ENCODE measurements around the gene ANKRD66.

Gene ANKRD66

DNA sequence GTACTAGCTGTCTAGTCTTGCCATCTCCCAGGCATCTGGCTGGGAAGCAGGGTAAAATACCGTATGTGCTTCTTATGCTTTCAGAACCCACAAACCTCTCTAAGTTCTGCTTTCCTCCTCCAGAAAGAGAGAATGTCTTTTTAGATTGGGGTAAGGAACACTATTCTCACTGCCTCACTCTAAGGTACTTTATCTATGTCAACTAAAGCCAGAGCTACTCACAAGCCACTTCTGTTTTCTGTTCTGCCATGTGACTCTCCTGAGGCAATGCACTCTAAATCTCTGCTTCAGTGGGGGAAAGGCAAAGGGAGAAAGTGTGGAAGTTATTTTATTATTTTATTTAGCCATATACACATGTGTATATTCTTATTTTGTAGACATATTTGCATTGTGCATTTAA, 62.1 kb downstream of the ANKRD66 start:
- ATAC-seq = no peak

More for the DNA sequence above, 62.1 kb downstream of the ANKRD66 start:
- no peak for TF ChIP-seq ZNF8 (CRISPR knock-in tag; IDR thresholded peaks at IDR 0.05)
- TF ChIP-seq, protein P1, sequence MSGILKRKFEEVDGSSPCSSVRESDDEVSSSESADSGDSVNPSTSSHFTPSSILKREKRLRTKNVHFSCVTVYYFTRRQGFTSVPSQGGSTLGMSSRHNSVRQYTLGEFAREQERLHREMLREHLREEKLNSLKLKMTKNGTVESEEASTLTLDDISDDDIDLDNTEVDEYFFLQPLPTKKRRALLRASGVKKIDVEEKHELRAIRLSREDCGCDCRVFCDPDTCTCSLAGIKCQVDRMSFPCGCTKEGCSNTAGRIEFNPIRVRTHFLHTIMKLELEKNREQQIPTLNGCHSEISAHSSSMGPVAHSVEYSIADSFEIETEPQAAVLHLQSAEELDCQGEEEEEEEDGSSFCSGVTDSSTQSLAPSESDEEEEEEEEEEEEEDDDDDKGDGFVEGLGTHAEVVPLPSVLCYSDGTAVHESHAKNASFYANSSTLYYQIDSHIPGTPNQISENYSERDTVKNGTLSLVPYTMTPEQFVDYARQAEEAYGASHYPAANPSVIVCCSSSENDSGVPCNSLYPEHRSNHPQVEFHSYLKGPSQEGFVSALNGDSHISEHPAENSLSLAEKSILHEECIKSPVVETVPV (CRISPR knock-in tag; IDR thresholded peaks at IDR 0.05) = no peak
- TF ChIP-seq, protein P2, sequence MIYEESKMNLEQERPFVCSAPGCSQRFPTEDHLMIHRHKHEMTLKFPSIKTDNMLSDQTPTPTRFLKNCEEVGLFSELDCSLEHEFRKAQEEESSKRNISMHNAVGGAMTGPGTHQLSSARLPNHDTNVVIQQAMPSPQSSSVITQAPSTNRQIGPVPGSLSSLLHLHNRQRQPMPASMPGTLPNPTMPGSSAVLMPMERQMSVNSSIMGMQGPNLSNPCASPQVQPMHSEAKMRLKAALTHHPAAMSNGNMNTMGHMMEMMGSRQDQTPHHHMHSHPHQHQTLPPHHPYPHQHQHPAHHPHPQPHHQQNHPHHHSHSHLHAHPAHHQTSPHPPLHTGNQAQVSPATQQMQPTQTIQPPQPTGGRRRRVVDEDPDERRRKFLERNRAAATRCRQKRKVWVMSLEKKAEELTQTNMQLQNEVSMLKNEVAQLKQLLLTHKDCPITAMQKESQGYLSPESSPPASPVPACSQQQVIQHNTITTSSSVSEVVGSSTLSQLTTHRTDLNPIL (CRISPR knock-in tag; IDR thresholded peaks at IDR 0.05; ENCODE audit: low read depth) = no peak
- TF ChIP-seq ZFP30 (CRISPR knock-in tag; IDR thresholded peaks at IDR 0.05) = no peak
- TF ChIP-seq TCF4 (CRISPR knock-in tag; IDR thresholded peaks at IDR 0.05; ENCODE audit: borderline replicate concordance) = no peak
- TF ChIP-seq ZNF565 (CRISPR knock-in tag; conservative IDR thresholded peaks at IDR 0.05; ENCODE audit: low read depth) = no peak
- no peak for TF ChIP-seq TSHZ2 (CRISPR knock-in tag; IDR thresholded peaks at IDR 0.05)
- no peak for TF ChIP-seq ISL1 (CRISPR knock-in tag; IDR thresholded peaks at IDR 0.05)
- TF ChIP-seq POU6F1 (CRISPR knock-in tag; IDR thresholded peaks at IDR 0.05; ENCODE audit: borderline replicate concordance, low read depth) = no peak
- TF ChIP-seq ZC3H10 (CRISPR knock-in tag; IDR thresholded peaks at IDR 0.05) = no peak
- no peak for TF ChIP-seq ZFP3 (CRISPR knock-in tag; IDR thresholded peaks at IDR 0.05)
- TF ChIP-seq PATZ1 (CRISPR knock-in tag; IDR thresholded peaks at IDR 0.05; ENCODE audit: borderline replicate concordance) = no peak
